HEK293 (cell line): ENCODE results near the gene F2.

ENCODE experiments used
- CTCF ChIA-PET: fragments of 350-600 bp; formaldehyde crosslinking; extraction: SDS; loops from one replicate; lab custom pipeline; 2021; ENCODE audit warnings: antibody characterized with exemption; lab: Yijun Ruan, JAX
- POLR2A ChIA-PET: fragments of 300-600 bp; formaldehyde crosslinking; extraction: SDS; loops from one replicate; lab custom pipeline; 2020; ENCODE audit warnings: antibody characterized with exemption, inconsistent platforms; lab: Yijun Ruan, JAX
- H3K27ac ChIP-seq: fragments of 200-500 bp; sonication (Bioruptor generic); 2 replicates; pipeline ENCODE4 v1.5.1; 2014; ENCODE audit warnings: low read depth, low read length, control low read depth, inconsistent platforms; ENCODE audit errors: extremely low read depth
- H3K36me3 ChIP-seq, 2 experiments: fragments of 200-500 bp in 1 of 2; sonication (Bioruptor generic) in 1 of 2; 1 replicate in 1 of 2; 2 replicates in 1 of 2; pipeline ENCODE4 v1.5.1; 2014 to 2017; ENCODE audit warnings: inconsistent platforms in 2 of 2, low read length in 2 of 2; ENCODE audit not compliant: control insufficient read depth in 2 of 2, insufficient read depth in 1 of 2
- H3K4me1 ChIP-seq: fragments of 200-500 bp; sonication (Bioruptor generic); 2 replicates; pipeline ENCODE4 v1.5.1; 2014; ENCODE audit warnings: mild to moderate bottlenecking, low read length, inconsistent platforms; ENCODE audit not compliant: control insufficient read depth, insufficient read depth
- H3K4me3 ChIP-seq: 2 replicates; pipeline ENCODE4 v1.5.1; 2011; ENCODE audit warnings: low read depth, mild to moderate bottlenecking, control low read depth, low read length, moderate library complexity
- H3K9me3 ChIP-seq: fragments of 200-500 bp; sonication (Bioruptor generic); 2 replicates; pipeline ENCODE4 v1.5.1; 2014; ENCODE audit warnings: low read depth, low read length, inconsistent platforms; ENCODE audit not compliant: control insufficient read depth, insufficient read depth
- GLIS2 ChIP-seq: fragments of 450-650 bp; formaldehyde crosslinking; IDR thresholded peaks from 2 replicates; pipeline ENCODE4 v1.5.1; 2016; ENCODE audit warnings: missing biosample characterization, missing genetic modification characterization
- MEIS1 ChIP-seq: sonication (generic); formaldehyde crosslinking; IDR thresholded peaks from 2 replicates; pipeline ENCODE4 v1.8.1; 2022; ENCODE audit warnings: missing genetic modification reagents, mild to moderate bottlenecking, borderline replicate concordance
- PRDM10 ChIP-seq: fragments of 450-650 bp; formaldehyde crosslinking; IDR thresholded peaks from 2 replicates; pipeline ENCODE4 v1.5.1; 2016; ENCODE audit warnings: missing biosample characterization, missing genetic modification characterization
- ZBTB1 ChIP-seq: fragments of 450-650 bp; formaldehyde crosslinking; IDR thresholded peaks from 2 replicates; pipeline ENCODE4 v1.5.1; 2016; ENCODE audit warnings: missing biosample characterization, missing genetic modification characterization
- ZBTB21 ChIP-seq: fragments of 450-650 bp; formaldehyde crosslinking; IDR thresholded peaks from 2 replicates; pipeline ENCODE4 v1.5.1; 2017; ENCODE audit warnings: missing biosample characterization, missing genetic modification characterization
- ZBTB49 ChIP-seq: fragments of 450-650 bp; formaldehyde crosslinking; IDR thresholded peaks from 2 replicates; pipeline ENCODE4 v1.5.1; 2016; ENCODE audit warnings: missing biosample characterization, missing genetic modification characterization, low read depth
- ZNF23 ChIP-seq: fragments of 450-650 bp; formaldehyde crosslinking; IDR thresholded peaks from 2 replicates; pipeline ENCODE4 v1.5.1; 2016; ENCODE audit warnings: missing biosample characterization, missing genetic modification characterization, borderline replicate concordance
- ZNF416 ChIP-seq: fragments of 450-650 bp; formaldehyde crosslinking; IDR thresholded peaks from 2 replicates; pipeline ENCODE4 v1.5.1; 2016; ENCODE audit warnings: missing biosample characterization, missing genetic modification characterization
- ZNF514 ChIP-seq: fragments of 450-650 bp; formaldehyde crosslinking; IDR thresholded peaks from 2 replicates; pipeline ENCODE4 v1.5.1; 2016; ENCODE audit warnings: missing biosample characterization, missing genetic modification characterization
- ZNF624 ChIP-seq: fragments of 450-650 bp; formaldehyde crosslinking; IDR thresholded peaks from 2 replicates; pipeline ENCODE4 v1.5.1; 2017; ENCODE audit warnings: missing biosample characterization, missing genetic modification characterization
- ZNF660 ChIP-seq: fragments of 450-650 bp; IDR thresholded peaks from 2 replicates; pipeline ENCODE4 v1.5.1; 2018; ENCODE audit warnings: missing biosample characterization, mild to moderate bottlenecking, missing genetic modification characterization
- ZNF701 ChIP-seq: fragments of 450-650 bp; formaldehyde crosslinking; IDR thresholded peaks from 2 replicates; pipeline ENCODE4 v1.5.1; 2016; ENCODE audit warnings: missing biosample characterization, missing genetic modification characterization
- ZNF791 ChIP-seq: fragments of 450-650 bp; formaldehyde crosslinking; IDR thresholded peaks from 2 replicates; pipeline ENCODE4 v1.5.1; 2016; ENCODE audit warnings: missing biosample characterization, missing genetic modification characterization
- ZSCAN23 ChIP-seq: fragments of 450-650 bp; formaldehyde crosslinking; IDR thresholded peaks from 2 replicates; pipeline ENCODE4 v1.5.1; 2016; ENCODE audit warnings: missing biosample characterization, missing genetic modification characterization
- TF ChIP-seq, protein P1 (sequence below): fragments of 450-650 bp; formaldehyde crosslinking; IDR thresholded peaks from 2 replicates; pipeline ENCODE4 v1.5.1; 2016; ENCODE audit warnings: missing biosample characterization, missing genetic modification characterization
- TF ChIP-seq, protein P2 (sequence below): fragments of 450-650 bp; formaldehyde crosslinking; IDR thresholded peaks from 2 replicates; pipeline ENCODE4 v1.5.1; 2016; ENCODE audit warnings: missing biosample characterization, missing genetic modification characterization
- TF ChIP-seq, protein P3 (sequence below): fragments of 450-650 bp; formaldehyde crosslinking; IDR thresholded peaks from 2 replicates; pipeline ENCODE4 v1.5.1; 2017; ENCODE audit warnings: missing biosample characterization, missing genetic modification characterization

Gene F2

GRCh38 chr11:46680164-46680760, 38.8 kb upstream of the F2 start:
- Histone ChIP-seq H3K36me3 (peaks cover 0 to 44% of the 10 kb centered on the region in 2 experiments; a peak in 2 of 3 replicates), H3K4me3 (no peak overlapping the region), H3K9me3 (no peaks in the 10 kb centered on the region), H3K4me1 (no peaks in the 10 kb centered on the region), H3K27ac (no peak overlapping the region)
- TF ChIP-seq ZNF660 (tag by site-specific recombination) (no peak), ZBTB49 (tag by site-specific recombination) (no peak), ZNF701 (tag by site-specific recombination) (no peak), ZNF23 (tag by site-specific recombination) (no peak), ZBTB21 (no peak), MEIS1 (no peak), ZNF416 (no peak), ZNF514 (tag by site-specific recombination) (no peak), ZNF624 (tag by site-specific recombination) (no peak), ZNF791 (tag by site-specific recombination) (no peak), PRDM10 (no peak), ZSCAN23 (tag by site-specific recombination) (no peak), GLIS2 (tag by site-specific recombination) (no peak), ZBTB1 (tag by site-specific recombination) (no peak)
- TF ChIP-seq, protein P1, sequence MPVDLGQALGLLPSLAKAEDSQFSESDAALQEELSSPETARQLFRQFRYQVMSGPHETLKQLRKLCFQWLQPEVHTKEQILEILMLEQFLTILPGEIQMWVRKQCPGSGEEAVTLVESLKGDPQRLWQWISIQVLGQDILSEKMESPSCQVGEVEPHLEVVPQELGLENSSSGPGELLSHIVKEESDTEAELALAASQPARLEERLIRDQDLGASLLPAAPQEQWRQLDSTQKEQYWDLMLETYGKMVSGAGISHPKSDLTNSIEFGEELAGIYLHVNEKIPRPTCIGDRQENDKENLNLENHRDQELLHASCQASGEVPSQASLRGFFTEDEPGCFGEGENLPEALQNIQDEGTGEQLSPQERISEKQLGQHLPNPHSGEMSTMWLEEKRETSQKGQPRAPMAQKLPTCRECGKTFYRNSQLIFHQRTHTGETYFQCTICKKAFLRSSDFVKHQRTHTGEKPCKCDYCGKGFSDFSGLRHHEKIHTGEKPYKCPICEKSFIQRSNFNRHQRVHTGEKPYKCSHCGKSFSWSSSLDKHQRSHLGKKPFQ: no peak
- TF ChIP-seq, protein P2, sequence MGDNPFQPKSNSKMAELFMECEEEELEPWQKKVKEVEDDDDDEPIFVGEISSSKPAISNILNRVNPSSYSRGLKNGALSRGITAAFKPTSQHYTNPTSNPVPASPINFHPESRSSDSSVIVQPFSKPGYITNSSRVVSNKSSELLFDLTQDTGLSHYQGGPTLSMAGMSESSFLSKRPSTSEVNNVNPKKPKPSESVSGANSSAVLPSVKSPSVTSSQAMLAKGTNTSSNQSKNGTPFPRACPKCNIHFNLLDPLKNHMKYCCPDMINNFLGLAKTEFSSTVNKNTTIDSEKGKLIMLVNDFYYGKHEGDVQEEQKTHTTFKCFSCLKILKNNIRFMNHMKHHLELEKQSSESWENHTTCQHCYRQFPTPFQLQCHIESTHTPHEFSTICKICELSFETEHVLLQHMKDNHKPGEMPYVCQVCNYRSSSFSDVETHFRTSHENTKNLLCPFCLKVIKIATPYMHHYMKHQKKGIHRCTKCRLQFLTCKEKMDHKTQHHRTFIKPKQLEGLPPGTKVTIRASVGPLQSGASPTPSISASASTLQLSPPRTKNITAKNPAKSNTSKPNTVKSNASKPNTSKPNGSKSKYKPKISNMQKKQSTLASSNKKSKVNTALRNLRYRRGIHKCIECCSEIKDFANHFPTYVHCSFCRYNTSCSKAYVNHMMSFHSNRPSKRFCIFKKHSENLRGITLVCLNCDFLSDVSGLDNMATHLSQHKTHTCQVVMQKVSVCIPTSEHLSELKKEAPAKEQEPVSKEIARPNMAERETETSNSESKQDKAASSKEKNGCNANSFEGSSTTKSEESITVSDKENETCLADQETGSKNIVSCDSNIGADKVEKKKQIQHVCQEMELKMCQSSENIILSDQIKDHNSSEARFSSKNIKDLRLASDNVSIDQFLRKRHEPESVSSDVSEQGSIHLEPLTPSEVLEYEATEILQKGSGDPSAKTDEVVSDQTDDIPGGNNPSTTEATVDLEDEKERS (tag by site-specific recombination): no peak
- TF ChIP-seq, protein P3, sequence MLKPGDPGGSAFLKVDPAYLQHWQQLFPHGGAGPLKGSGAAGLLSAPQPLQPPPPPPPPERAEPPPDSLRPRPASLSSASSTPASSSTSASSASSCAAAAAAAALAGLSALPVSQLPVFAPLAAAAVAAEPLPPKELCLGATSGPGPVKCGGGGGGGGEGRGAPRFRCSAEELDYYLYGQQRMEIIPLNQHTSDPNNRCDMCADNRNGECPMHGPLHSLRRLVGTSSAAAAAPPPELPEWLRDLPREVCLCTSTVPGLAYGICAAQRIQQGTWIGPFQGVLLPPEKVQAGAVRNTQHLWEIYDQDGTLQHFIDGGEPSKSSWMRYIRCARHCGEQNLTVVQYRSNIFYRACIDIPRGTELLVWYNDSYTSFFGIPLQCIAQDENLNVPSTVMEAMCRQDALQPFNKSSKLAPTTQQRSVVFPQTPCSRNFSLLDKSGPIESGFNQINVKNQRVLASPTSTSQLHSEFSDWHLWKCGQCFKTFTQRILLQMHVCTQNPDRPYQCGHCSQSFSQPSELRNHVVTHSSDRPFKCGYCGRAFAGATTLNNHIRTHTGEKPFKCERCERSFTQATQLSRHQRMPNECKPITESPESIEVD: no peak
- ChIA-PET CTCF (no interaction called here), POLR2A (no interaction called here)
